Measurements from ENCODE around the gene HEYL. TPM values are rescaled to one million over a fixed set of nuclear protein-coding genes. Genes with fewer than 3 reads are reported as not detected.

HEYL gene
- total RNA-seq, 6 experiments from 2014 or later = 0.98 to 2.6 (median 1.6) TPM

DNA sequence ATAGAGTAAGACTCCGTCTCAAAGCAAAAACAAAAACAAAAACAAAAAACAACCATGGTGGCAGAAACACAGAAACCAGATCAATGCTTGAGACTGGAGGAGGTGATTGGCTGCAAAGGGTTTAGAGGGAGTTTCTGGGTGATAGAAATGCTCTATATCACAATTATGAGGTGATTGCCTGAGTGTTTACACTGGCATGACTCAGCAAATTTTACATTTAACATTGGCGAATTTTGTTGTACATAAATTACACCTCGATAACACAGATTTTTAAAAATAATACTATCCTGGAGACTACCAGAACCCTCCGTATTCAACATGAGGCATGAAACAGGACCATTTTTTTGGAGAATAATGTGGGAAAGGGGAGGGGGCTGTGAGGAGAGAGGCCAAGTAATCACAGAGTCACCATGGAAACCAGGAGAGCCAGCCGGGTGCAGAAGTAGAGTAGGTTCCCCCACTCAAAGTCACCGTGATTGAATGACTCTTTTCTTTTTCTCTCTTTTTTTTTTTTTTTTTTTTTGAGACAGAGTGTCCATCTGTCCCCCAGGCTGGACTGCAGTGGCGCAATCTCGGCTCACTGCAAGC is 24.3 kb downstream of the HEYL start:
- TF ChIP-seq, protein P1, sequence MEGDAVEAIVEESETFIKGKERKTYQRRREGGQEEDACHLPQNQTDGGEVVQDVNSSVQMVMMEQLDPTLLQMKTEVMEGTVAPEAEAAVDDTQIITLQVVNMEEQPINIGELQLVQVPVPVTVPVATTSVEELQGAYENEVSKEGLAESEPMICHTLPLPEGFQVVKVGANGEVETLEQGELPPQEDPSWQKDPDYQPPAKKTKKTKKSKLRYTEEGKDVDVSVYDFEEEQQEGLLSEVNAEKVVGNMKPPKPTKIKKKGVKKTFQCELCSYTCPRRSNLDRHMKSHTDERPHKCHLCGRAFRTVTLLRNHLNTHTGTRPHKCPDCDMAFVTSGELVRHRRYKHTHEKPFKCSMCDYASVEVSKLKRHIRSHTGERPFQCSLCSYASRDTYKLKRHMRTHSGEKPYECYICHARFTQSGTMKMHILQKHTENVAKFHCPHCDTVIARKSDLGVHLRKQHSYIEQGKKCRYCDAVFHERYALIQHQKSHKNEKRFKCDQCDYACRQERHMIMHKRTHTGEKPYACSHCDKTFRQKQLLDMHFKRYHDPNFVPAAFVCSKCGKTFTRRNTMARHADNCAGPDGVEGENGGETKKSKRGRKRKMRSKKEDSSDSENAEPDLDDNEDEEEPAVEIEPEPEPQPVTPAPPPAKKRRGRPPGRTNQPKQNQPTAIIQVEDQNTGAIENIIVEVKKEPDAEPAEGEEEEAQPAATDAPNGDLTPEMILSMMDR (IDR thresholded peaks at IDR 0.05) = no peak
- no peak for TF ChIP-seq POLR2A (IDR thresholded peaks at IDR 0.05)
- ATAC-seq (no peak), DNase-seq (no peak)
- Histone ChIP-seq H3K9me3 (no peaks in the 10 kb centered on the region), H3K36me3 (no peaks in the 10 kb centered on the region), H3K4me1 (no peaks in the 10 kb centered on the region), H3K27me3 (no peaks in the 10 kb centered on the region), H3K27ac (no peak overlapping the region), H3K4me3 (no peak overlapping the region)
- intact Hi-C loops (cut with DNase I) = no loop called here
- 67% methylated on average over 5 of the region's 8 CpGs for WGBS (ENCODE audit: insufficient coverage, low coverage, low lambda C conversion rate, missing lambda C conversion rate)

GRCh38 chr1:39614488-39614887 is 25.0 kb downstream of the HEYL start:
- H3K27ac ChIP-seq = no peak overlapping the region
- 79% methylated on average over 5 of the region's 6 CpGs for WGBS (ENCODE audit: insufficient coverage, low coverage, low lambda C conversion rate, missing lambda C conversion rate)
- DNase-seq (no peak), ATAC-seq (no peak)
- no peaks in the 10 kb centered on the region for H3K36me3 ChIP-seq
- H3K27me3 ChIP-seq = no peaks in the 10 kb centered on the region
- intact Hi-C loops (cut with DNase I) = no loop called here
- TF ChIP-seq POLR2A (IDR thresholded peaks at IDR 0.05) = no peak
- TF ChIP-seq, protein P1 (IDR thresholded peaks at IDR 0.05) = no peak
- no peaks in the 10 kb centered on the region for H3K9me3 ChIP-seq
- no peaks in the 10 kb centered on the region for H3K4me1 ChIP-seq
- H3K4me3 ChIP-seq = no peak overlapping the region

DNA sequence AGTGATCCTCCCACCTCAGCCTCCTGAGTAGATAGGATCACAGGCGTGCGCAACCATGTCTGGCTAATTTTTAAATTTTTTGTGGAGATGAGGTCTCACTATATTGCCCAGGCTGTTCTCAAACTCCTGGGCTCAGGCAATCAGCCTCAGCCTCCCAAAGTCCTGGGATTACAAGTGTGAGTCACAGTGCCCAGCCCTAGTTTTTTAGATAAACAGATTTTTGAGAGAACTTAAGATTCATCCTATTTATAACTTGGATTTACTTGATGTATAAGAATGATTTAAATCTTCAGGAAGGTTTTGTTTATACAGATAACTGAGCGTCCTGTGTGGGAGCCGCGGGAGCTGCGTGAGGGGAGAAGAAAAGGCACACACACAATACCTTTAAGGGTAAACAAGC is 26.2 kb downstream of the HEYL start:
- Histone ChIP-seq H3K36me3 (no peaks in the 10 kb centered on the region), H3K27ac (no peak overlapping the region), H3K4me3 (no peak overlapping the region), H3K9me3 (no peaks in the 10 kb centered on the region), H3K4me1 (no peaks in the 10 kb centered on the region), H3K27me3 (no peaks in the 10 kb centered on the region)
- TF ChIP-seq, protein P1 (IDR thresholded peaks at IDR 0.05) = no peak
- TF ChIP-seq POLR2A (IDR thresholded peaks at IDR 0.05) = no peak
- intact Hi-C loops (cut with DNase I) = no loop called here
- no peak for ATAC-seq
- WGBS (ENCODE audit: insufficient coverage, low coverage, low lambda C conversion rate, missing lambda C conversion rate) = 61% methylated on average over 6 of the region's 6 CpGs
- DNase-seq = no peak

- WGBS (ENCODE audit: insufficient coverage, low coverage, low lambda C conversion rate, missing lambda C conversion rate) = 13% methylated on average over 18 of the region's 42 CpGs
- Histone ChIP-seq H3K36me3 (no peaks in the 10 kb centered on the region), H3K27me3 (no peaks in the 10 kb centered on the region), H3K9me3 (no peaks in the 10 kb centered on the region), H3K4me3 (no peak overlapping the region), H3K4me1 (no peaks in the 10 kb centered on the region), H3K27ac (no peak overlapping the region)
- peak; percentile 50 to 76 (median 57) for DNase-seq
- intact Hi-C loops (cut with DNase I) = loop anchor here (10.0 kb wide), 3 partner anchors 45 to 115 kb away; no protein-coding TSS in a partner anchor
- TF ChIP-seq, protein P1 (IDR thresholded peaks at IDR 0.05) = peak; percentile 54 to 84 (median 65)
- no peak for TF ChIP-seq POLR2A (IDR thresholded peaks at IDR 0.05)
- peak; percentile 73 to 90 (median 88) for ATAC-seq
Observed at GRCh38 chr1:39609618-39610331, 29.7 kb downstream of the HEYL start.
